CD4-positive, alpha-beta T cell (primary cell): ENCODE results near the gene EXD3. TPM values are rescaled to one million over a fixed set of nuclear protein-coding genes. Genes with fewer than 3 reads are reported as not detected.

Source experiments
- ATAC-seq: fragments of 200-7000 bp; cut with Tn5 transposase; one replicate; pipeline ENCODE4 v1.10.0; 2022; ENCODE audit warnings: mild to moderate bottlenecking; ENCODE audit not compliant: poor library complexity
- CTCF ChIA-PET: fragments of 350-600 bp; sonication (Branson Sonifier 250); formaldehyde crosslinking; loops from one replicate; lab custom pipeline; 2021; ENCODE audit warnings: antibody characterized with exemption, inconsistent platforms; lab: Charles Lee
- POLR2A ChIA-PET: fragments of 350-600 bp; sonication (Branson Sonifier 250); formaldehyde crosslinking; loops from one replicate; lab custom pipeline; 2021; ENCODE audit warnings: antibody characterized with exemption, inconsistent platforms; lab: Charles Lee
- DNase-seq, 14 experiments: peaks; one replicate each; pipeline ENCODE4 v3.0.0-alpha.2; 2013 to 2020; ENCODE audit warnings: mixed read lengths in 2 of 14
- H3K27ac ChIP-seq, 2 donors: one replicate each; pipeline versions ENCODE4 v1.5.1 to v1.7.0; 2013; ENCODE audit warnings: low read length in 2 of 2, low read depth in 1 of 2, mild to moderate bottlenecking in 1 of 2
- H3K27me3 ChIP-seq, 2 experiments: 1 replicate in 1 of 2; 2 replicates in 1 of 2; pipeline versions ENCODE4 v1.6.1 to v1.7.0; 2013; ENCODE audit warnings: low read length in 2 of 2, control low read depth in 1 of 2, mild to moderate bottlenecking in 1 of 2, moderate library complexity in 1 of 2; ENCODE audit not compliant: insufficient read depth in 2 of 2, control insufficient read depth in 1 of 2
- H3K36me3 ChIP-seq: one replicate; pipeline ENCODE4 v1.6.1; 2013; ENCODE audit warnings: low read length, control low read depth; ENCODE audit not compliant: insufficient read depth
- H3K4me1 ChIP-seq: one replicate; pipeline ENCODE4 v1.6.1; 2013; ENCODE audit warnings: low read length, control low read depth; ENCODE audit not compliant: insufficient read depth
- H3K4me3 ChIP-seq: one replicate; pipeline ENCODE4 v1.5.1; 2013; ENCODE audit warnings: mild to moderate bottlenecking, low read length, moderate library complexity
- H3K9me3 ChIP-seq, 2 experiments: 1 replicate in 1 of 2; 2 replicates in 1 of 2; pipeline versions ENCODE4 v1.6.1 to v1.7.0; 2013; ENCODE audit warnings: low read length in 2 of 2, mild to moderate bottlenecking in 2 of 2, control low read depth in 1 of 2, moderate library complexity in 1 of 2; ENCODE audit not compliant: control insufficient read depth in 1 of 2, insufficient read depth in 1 of 2
- H3K27ac Mint-ChIP-seq: one replicate; pipeline ENCODE4 v1.8.0; 2020; ENCODE audit warnings: mixed read lengths
- H3K27me3 Mint-ChIP-seq: one replicate; pipeline ENCODE4 v1.8.0; 2021; ENCODE audit warnings: mixed read lengths
- H3K36me3 Mint-ChIP-seq: one replicate; pipeline ENCODE4 v1.8.0; 2021; ENCODE audit warnings: low read depth, mixed read lengths
- H3K4me1 Mint-ChIP-seq: one replicate; pipeline ENCODE4 v1.8.0; 2021; ENCODE audit warnings: low read depth, mixed read lengths
- H3K4me3 Mint-ChIP-seq: one replicate; pipeline ENCODE4 v1.8.0; 2020; ENCODE audit warnings: mild to moderate bottlenecking, mixed read lengths
- H3K9me3 Mint-ChIP-seq: one replicate; pipeline ENCODE4 v1.8.0; 2020; ENCODE audit warnings: mixed read lengths
- CTCF ChIP-seq: fragments of 200-600 bp; IDR thresholded peaks from one replicate; pipeline ENCODE4 v1.8.0; 2022; ENCODE audit warnings: antibody characterized with exemption, mild to moderate bottlenecking
- intact Hi-C, 2 experiments: fragments of 100-400 bp; cut with DNase I in 1 of 2; cut with micrococcal nuclease in 1 of 2; formaldehyde crosslinking; loops; one replicate each; pipeline versions ENCODE4 v1.15.1 to v1.9.0; 2023 to 2025; cut with DNase I, micrococcal nuclease
- total RNA-seq, 174 experiments: library from RNA in 2 of 174; stranded (reverse) in 2 of 174; gene quantifications; one replicate each; pipeline ENCODE4 v1.2.3 and lab custom pipeline; 2021 to 2026

EXD3 gene
- total RNA-seq, 2 experiments from 2014 or later = 14.9 to 16.9 TPM

GRCh38 chr9:137320555-137321384 is 102.2 kb downstream of the EXD3 start:
- Histone ChIP-seq H3K27ac (no peak overlapping the region), H3K27me3 (peaks cover 0 to 24% of the 10 kb centered on the region in 2 experiments), H3K9me3 (peaks cover 0 to 10% of the 10 kb centered on the region in 2 experiments), H3K4me3 (peak overlapping the region; percentile 19), H3K4me1 (peaks cover 27% of the 10 kb centered on the region), H3K36me3 (no peaks in the 10 kb centered on the region)
- peaks cover 16% of the 10 kb centered on the region for H3K27me3 Mint-ChIP-seq
- no peak for TF ChIP-seq CTCF
- POLR2A ChIA-PET = interaction anchor here (0.6 to 1.3 kb wide), 4 partner anchors 11 to 80 kb away, joined by 3 to 5 read pairs (median 3); partner anchors contain the start of gene TUBB4B
- peak; percentile 60 for ATAC-seq
- no peak overlapping the region for H3K4me3 Mint-ChIP-seq
- H3K9me3 Mint-ChIP-seq = no peaks in the 10 kb centered on the region
- CTCF ChIA-PET = no interaction called here
- DNase-seq = peak in 6 of 14 experiments; percentile 23 to 63 (median 44)
- no peak overlapping the region for H3K27ac Mint-ChIP-seq
- no peaks in the 10 kb centered on the region for H3K36me3 Mint-ChIP-seq
- H3K4me1 Mint-ChIP-seq = no peaks in the 10 kb centered on the region
- intact Hi-C loops = no loop called here

GRCh38 chr9:137319739-137320551 is 103.0 kb downstream of the EXD3 start:
- peak in 1 of 14 experiments; percentile 12 for DNase-seq
- H3K36me3 ChIP-seq = no peaks in the 10 kb centered on the region
- H3K27me3 ChIP-seq = peaks cover 6 to 23% of the 10 kb centered on the region in 2 experiments
- POLR2A ChIA-PET = interaction anchor here (0.6 to 1.3 kb wide), 4 partner anchors 10 to 79 kb away, joined by 3 to 5 read pairs (median 3); partner anchors contain the start of gene TUBB4B
- no peak overlapping the region for H3K4me3 ChIP-seq
- H3K27ac ChIP-seq = no peak overlapping the region
- CTCF ChIA-PET = no interaction called here
- H3K4me1 ChIP-seq = peaks cover 32% of the 10 kb centered on the region
- no peak for TF ChIP-seq CTCF
- Mint-ChIP-seq H3K9me3 (no peaks in the 10 kb centered on the region), H3K4me3 (no peak overlapping the region), H3K4me1 (no peaks in the 10 kb centered on the region), H3K27me3 (peaks cover 9% of the 10 kb centered on the region), H3K36me3 (no peaks in the 10 kb centered on the region), H3K27ac (no peak overlapping the region)
- intact Hi-C loops = no loop called here
- no peak for ATAC-seq
- peaks cover 0 to 10% of the 10 kb centered on the region in 2 experiments for H3K9me3 ChIP-seq

- Histone ChIP-seq H3K9me3 (peaks cover 0 to 10% of the 10 kb centered on the region in 2 experiments), H3K36me3 (no peaks in the 10 kb centered on the region), H3K4me3 (no peak overlapping the region), H3K4me1 (peaks cover 32% of the 10 kb centered on the region), H3K27ac (no peak overlapping the region), H3K27me3 (peaks cover 9 to 24% of the 10 kb centered on the region in 2 experiments)
- Mint-ChIP-seq H3K36me3 (no peaks in the 10 kb centered on the region), H3K27ac (no peak overlapping the region), H3K27me3 (peaks cover 4% of the 10 kb centered on the region), H3K9me3 (no peaks in the 10 kb centered on the region), H3K4me3 (no peak overlapping the region), H3K4me1 (no peaks in the 10 kb centered on the region)
- CTCF ChIA-PET = no interaction called here
- DNase-seq (peak in 1 of 14 experiments; percentile 20), ATAC-seq (no peak)
- intact Hi-C loops = no loop called here
- POLR2A ChIA-PET = no interaction called here
- no peak for TF ChIP-seq CTCF
Measured at GRCh38 chr9:137319011-137319738, 103.8 kb downstream of the EXD3 start.
